GM18951 (cell line): ENCODE data around the gene FAM181A.
A peak's percentile ranks its signal among the peaks of the same experiment; 100 is the strongest.

ENCODE experiments used
- POLR2A ChIP-seq: IDR thresholded peaks from 4 replicates; pipeline ENCODE4 v1.6.1; 2011; ENCODE audit warnings: mild to moderate bottlenecking; ENCODE audit not compliant: insufficient read length, insufficient read depth; ENCODE audit errors: extremely low read depth
- in situ Hi-C: fragments of 300-500 bp; cut with MboI; formaldehyde crosslinking; loops from one replicate; pipeline ENCODE4 v1.12.0; 2022; ENCODE audit warnings: low sequenced_read_pairs, mixed read lengths, inconsistent platforms; ENCODE audit not compliant: unreplicated experiment

The FAM181A gene

GRCh38 chr14:93960774-93961438 lies 33.8 kb downstream of the FAM181A start:
- TF ChIP-seq POLR2A, result no peak
- in situ Hi-C loops, result no loop called here

GRCh38 chr14:93961620-93962019 lies 34.5 kb downstream of the FAM181A start:
- in situ Hi-C loops, result no loop called here
- no peak for TF ChIP-seq POLR2A

DNA sequence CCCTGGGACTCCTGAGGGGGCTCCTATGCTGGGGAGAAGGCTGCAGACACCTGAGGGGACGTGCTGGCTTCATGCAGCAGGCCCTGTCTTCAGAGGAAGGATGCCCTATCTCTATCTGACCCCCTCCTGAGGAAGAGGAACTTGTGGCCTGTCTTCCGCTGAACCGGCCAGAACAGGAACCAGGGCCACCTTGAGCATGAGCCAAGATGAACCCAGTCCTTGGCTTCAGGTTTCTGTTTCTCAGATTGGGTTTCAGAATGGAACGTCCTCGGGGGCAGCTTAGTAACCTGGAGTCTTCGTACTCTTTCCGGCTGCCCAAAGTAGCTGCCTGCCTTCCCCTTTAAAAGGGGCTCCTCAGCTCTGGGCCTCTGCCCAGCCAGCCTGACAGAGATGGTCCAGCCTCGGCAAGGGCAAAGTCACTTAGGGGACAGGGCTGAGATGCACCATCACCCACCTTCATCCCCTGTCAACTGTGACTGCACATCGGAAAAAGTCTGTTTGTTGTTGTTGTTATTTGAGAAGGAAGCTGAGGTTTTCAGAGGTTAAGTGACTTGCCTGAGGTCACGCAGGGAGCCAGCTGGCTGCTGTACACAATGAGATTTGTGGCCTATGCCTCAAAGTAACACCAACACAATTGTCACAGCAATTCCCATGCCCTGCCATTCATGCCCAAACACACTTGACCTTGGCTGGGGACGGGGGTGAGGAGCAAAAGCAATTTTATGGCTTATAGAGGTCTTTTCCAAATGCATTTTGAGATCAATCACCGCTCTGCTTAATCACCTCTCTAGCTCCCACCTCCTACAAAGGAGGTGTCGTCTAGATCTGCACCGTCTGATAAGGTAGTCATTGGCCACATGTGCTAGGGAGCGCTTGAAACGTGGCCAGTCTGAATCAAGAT lies 35.8 kb downstream of the FAM181A start:
- peak; percentile 13 for TF ChIP-seq POLR2A
- in situ Hi-C loops, result no loop called here

GRCh38 chr14:93963692-93964091 lies 36.5 kb downstream of the FAM181A start:
- TF ChIP-seq POLR2A, result no peak

GRCh38 chr14:93964281-93964680 lies 37.1 kb downstream of the FAM181A start:
- in situ Hi-C loops, result no loop called here
- no peak for TF ChIP-seq POLR2A

More at GRCh38 chr14:93963692-93964091, 36.5 kb downstream of the FAM181A start:
- in situ Hi-C loops, result no loop called here

DNA sequence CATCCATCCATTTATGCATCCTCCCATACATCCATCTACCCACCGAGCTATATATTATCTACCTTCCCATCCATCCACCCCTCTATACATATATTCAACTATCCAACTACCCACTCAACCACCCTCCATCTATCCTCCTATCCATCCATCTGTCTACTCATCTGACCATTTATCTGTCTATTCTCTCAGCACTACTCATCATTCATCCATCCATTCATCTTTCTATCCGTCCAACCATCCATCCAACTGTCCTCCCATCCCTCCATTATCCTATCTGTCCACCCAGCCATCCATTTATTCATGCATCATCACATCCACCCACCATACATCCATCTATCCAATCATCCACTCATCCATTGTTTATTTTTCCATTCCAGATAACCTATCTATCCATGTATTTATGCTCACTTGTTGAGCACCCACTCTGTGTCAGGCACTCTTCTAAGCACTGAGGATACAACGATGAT lies 37.7 kb downstream of the FAM181A start:
- in situ Hi-C loops, result no loop called here

DNA sequence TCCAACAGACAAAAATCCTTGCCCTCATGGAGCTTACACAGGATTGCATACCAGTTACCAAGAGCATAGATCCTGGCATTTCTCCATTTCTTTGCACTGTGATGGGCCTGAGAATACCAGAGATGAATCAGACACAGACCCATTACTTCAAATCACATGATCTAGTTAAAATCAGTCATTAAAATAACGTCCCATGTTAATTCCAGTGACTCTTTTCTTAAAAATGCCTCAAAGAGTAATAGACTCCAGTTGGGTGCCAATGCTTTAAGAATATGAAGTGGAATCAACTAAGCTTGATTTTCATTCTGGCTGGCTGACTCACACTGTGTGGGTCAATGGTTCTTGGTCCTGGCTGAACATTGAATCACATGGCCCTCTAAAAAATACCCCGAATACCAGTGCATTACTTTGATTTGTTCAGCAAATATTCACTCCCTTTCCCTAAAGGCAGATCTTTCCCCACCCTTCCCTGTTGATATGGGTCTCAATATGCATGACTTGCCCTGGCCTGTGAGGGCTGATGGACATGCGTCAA lies 38.2 kb downstream of the FAM181A start:
- in situ Hi-C loops, result no loop called here
- TF ChIP-seq POLR2A, result no peak

More for the DNA sequence above, 37.7 kb downstream of the FAM181A start:
- TF ChIP-seq POLR2A, result no peak

GRCh38 chr14:93965946-93966474 lies 38.9 kb downstream of the FAM181A start:
- TF ChIP-seq POLR2A, result no peak
- in situ Hi-C loops, result no loop called here

DNA sequence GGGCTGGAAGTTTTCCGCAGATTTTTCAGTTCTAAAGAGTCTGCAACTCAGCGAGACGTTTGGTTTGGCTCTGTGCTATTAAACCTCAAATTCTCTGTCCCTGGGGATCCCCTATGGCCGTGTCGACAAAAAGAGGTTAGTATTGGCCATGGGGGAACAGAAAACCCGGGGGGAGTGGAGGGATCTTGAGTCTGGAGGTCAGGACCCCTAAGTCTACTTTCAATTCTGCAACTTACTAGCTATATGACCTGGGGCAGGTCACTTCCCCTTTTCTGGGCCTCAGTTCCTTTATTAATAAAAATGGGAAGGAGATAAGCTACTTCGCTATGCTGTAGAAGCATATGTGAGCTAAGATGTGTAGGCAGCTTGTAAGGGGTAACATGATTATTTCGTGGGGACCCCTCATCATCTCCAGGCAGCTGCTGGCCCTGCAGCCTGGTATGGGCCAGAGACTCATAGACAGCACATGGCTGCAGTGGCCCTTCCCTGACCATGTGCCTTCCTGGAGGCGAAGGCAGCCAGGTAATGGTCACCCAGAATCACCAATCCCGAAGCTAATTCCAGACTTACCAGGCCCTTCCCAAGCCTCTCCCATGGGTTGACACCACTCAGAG lies 40.6 kb downstream of the FAM181A start:
- in situ Hi-C loops, result no loop called here
- TF ChIP-seq POLR2A, result no peak

DNA sequence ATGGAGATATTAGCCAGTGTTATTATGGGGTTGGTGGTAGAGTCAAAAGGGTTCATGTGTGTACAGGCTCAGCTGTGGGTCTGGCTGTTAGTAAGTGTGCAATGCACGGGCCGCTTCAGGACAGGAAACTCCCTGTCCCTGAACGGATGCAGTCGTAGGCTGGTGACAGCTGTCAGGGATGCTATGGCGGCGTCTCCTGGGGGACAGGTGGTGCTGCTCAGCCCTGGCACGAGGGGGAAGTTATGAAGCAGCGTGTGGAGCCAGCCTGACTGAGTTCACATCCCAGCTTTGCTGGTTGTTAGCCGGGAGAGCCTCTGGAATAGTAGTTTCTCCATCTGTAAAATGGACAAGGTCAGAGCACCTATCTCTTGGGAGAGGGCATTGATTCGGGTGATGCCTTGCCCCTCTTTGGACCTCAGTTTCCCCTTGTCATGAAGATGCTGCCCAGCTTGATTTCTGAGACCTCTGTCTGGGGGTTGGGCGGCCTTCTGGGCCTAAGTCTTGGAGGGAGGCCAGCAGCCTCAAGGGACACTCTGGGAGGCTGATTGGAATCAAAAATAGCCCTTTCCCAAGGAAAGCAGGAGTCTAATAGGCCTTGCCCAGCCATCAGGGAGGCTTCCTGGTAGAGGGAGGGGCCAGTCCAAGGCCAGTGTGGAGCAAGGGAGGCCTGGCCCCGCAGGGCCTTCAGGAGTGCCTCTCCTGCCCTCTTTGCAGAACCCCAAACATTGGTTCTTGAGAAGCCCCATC lies 42.1 kb downstream of the FAM181A start:
- in situ Hi-C loops, result no loop called here
- no peak for TF ChIP-seq POLR2A

- in situ Hi-C loops, result no loop called here
- TF ChIP-seq POLR2A, result no peak
Observed at GRCh38 chr14:93970585-93970964, 43.4 kb downstream of the FAM181A start.

DNA sequence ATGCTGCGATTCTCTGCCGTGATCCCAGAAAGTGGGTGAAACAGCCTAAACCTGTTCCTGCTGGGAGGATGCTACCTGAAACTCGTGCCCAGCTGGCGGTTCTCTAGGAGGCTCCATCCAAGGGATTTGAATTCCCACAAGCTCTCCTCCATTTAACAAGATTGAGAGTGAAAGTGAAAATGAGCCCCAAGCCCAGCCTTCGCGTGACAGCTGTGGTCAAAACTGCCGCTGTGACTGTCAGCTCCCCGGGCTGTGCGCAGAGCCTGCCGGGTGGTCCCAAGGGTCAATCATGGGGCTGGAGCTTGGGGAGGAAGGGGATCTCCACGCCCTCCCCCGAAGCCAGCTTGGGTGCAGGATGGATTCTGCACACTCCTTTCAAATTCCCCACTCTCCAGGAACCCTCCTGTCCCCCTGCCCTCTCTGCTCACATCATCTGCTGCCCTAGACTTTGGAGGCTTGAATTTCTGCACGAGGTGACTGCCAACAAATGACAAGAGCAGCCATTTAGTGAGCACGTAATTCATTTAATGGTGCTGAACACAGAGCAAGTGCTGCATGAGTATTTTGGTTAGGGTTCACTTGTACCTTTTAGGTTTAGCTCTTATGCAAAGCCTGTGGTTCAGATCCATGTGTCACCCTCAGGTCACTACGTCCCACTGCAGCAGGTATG lies 44.0 kb downstream of the FAM181A start:
- TF ChIP-seq POLR2A, result peak; percentile 37

More for the DNA sequence above, 44.0 kb downstream of the FAM181A start:
- in situ Hi-C loops, result no loop called here
